AG08395 (cell line): ENCODE results near the gene AADACL3.

Experiments used
- DNase-seq: peaks from one replicate; pipeline ENCODE4 v3.0.0; 2012; ENCODE audit warnings: mixed read lengths, low spot score

The AADACL3 gene

GRCh38 chr1:12769031-12769430 lies 53.1 kb downstream of the AADACL3 start:
- no peak for DNase-seq

GRCh38 chr1:12769976-12770505 lies 54.1 kb downstream of the AADACL3 start:
- no peak for DNase-seq

GRCh38 chr1:12770620-12771019 lies 54.7 kb downstream of the AADACL3 start:
- DNase-seq: no peak

- no peak for DNase-seq
These were observed 55.3 kb downstream of the AADACL3 start for GRCh38 chr1:12771186-12771585.

- no peak for DNase-seq
These were observed 56.6 kb downstream of the AADACL3 start for GRCh38 chr1:12772520-12772919.

GRCh38 chr1:12773438-12773837 lies 57.5 kb downstream of the AADACL3 start, which contains the start of gene PRAMEF12:
Gene PRAMEF12, plus strand, starts transcription at chr1:12773738. Its CDS starts 1,130 bp downstream, at chr1:12774868.
- no peak for DNase-seq

- no peak for DNase-seq
These were observed 59.0 kb downstream of the AADACL3 start for GRCh38 chr1:12774801-12775345.

- DNase-seq: no peak
These were observed 59.5 kb downstream of the AADACL3 start for GRCh38 chr1:12775443-12775842.

- no peak for DNase-seq
These were observed 61.1 kb downstream of the AADACL3 start for GRCh38 chr1:12776801-12777557.
